Fibroblast of the aortic adventitia (primary cell): Measurements from ENCODE around the gene SLCO3A1. TPM values are rescaled to one million over a fixed set of nuclear protein-coding genes. Genes with fewer than 3 reads are reported as not detected.
A peak's percentile ranks its signal among the peaks of the same experiment; 100 is the strongest.

Experiments
- DNase-seq: peaks from one replicate; pipeline ENCODE4 v3.0.0-alpha.2; 2010; ENCODE audit warnings: low read depth
- H3K4me3 ChIP-seq: 2 replicates; pipeline ENCODE4 v1.5.1; 2011; ENCODE audit warnings: low read depth, mild to moderate bottlenecking, control low read depth, low read length, moderate library complexity
- total RNA-seq: library from RNA; depleted of rRNA; stranded (reverse); fragments of >200 nt; gene quantifications from 2 replicates; pipeline ENCODE4 v1.2.3, GENCODE V29; 2012; ENCODE audit warnings: low replicate concordance
- TF ChIP-seq, protein P1 (sequence below): IDR thresholded peaks from 2 replicates; pipeline ENCODE4 v1.5.1; 2011; ENCODE audit warnings: mild to moderate bottlenecking, low read length, control low read depth, inconsistent platforms; ENCODE audit not compliant: insufficient read depth

Gene SLCO3A1
- total RNA-seq, 1 donor: 8.9 TPM

DNA sequence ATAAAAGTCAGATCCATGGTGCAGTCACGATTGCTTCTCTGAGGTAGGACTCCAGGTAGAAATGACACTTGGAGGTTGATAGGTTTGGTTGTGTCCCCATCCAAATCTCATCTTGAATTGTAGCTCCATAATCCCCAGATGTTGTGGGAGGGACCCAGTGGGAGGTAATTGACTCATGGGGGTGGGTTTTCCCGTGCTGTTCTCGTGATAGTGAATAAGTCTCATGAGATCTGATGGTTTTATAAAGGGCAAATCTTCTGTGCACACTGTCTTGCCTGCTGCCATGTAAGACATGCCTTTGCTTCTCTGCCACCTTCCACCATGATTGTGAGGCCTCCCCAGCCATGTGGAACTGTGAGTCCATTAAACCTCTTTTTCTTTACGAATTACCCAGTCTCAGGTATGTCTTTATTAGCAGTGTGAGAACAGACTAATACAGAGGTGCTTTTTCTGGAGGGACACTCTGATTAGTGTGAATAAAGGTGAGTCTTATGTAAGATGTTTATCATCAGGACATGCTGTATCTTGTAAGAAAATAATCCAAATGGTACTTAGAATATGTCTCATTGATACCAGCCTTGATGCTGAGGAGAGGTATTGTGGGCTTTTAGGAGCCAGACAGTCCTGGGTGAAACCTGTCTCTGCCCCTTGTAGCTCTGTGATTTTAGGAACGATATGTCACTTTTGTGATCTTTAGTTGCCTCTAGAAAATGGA lies 43.0 kb downstream of the SLCO3A1 start:
- no peak overlapping the region for H3K4me3 ChIP-seq
- TF ChIP-seq, protein P1, sequence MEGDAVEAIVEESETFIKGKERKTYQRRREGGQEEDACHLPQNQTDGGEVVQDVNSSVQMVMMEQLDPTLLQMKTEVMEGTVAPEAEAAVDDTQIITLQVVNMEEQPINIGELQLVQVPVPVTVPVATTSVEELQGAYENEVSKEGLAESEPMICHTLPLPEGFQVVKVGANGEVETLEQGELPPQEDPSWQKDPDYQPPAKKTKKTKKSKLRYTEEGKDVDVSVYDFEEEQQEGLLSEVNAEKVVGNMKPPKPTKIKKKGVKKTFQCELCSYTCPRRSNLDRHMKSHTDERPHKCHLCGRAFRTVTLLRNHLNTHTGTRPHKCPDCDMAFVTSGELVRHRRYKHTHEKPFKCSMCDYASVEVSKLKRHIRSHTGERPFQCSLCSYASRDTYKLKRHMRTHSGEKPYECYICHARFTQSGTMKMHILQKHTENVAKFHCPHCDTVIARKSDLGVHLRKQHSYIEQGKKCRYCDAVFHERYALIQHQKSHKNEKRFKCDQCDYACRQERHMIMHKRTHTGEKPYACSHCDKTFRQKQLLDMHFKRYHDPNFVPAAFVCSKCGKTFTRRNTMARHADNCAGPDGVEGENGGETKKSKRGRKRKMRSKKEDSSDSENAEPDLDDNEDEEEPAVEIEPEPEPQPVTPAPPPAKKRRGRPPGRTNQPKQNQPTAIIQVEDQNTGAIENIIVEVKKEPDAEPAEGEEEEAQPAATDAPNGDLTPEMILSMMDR: no peak
- DNase-seq: no peak

DNA sequence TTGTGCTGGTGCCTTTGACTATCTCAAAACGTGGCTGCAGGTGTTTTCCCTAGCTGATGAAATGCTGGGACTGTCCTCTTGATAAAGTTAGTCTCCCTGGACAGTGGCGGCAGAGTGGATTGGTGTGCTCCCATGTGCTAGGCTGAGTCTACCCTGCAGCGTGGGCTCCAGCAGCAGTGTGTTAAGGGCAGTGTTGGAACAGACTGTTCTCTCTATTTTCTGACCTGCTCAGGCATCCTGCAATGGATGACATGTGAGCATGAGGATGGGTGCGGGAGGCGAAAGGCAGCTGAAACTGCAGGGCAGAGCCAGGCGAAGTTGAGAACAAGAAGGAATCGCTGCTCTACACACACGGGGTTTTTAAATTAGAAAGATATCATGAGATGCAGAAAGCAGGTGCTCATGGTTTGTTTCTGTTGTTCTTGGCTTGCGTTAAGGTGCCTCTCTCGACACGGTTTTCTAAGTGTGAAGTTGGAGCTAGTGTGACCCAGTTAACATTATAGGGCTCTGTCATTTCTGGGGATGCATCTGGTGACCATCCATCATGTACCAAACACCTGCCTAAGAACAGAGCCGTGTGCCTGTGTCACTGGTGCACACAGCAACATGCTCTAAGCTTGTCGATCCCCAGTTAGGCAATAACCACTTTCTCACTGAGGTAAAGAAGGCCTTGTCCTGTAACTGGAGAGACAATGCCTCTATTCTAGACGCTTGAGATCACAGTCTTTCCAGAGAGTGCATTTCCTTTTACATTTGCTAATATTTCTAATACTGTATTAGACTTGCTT lies 44.3 kb downstream of the SLCO3A1 start:
- no peak for DNase-seq
- no peak overlapping the region for H3K4me3 ChIP-seq
- TF ChIP-seq, protein P1: no peak

DNA sequence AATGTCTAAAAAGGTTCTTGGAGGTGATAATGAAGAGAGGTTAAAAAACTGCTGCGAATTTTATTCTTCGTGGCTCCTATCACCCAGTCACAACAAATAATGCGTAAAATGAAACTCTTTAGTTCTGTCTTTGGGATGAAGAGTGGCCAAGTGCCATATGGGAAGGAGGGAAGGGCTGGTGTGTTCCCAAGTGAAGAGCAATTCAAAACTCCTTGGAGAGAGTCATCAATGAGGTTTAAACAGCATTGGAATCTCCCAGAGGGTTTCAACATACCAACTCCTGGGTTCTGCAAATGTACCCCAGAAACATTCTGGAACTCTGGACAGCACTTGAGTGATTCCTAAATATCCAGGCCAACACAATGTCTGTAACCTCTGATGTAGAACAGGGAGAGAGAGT lies 45.3 kb downstream of the SLCO3A1 start:
- DNase-seq: no peak
- TF ChIP-seq, protein P1: no peak
- no peak overlapping the region for H3K4me3 ChIP-seq

DNA sequence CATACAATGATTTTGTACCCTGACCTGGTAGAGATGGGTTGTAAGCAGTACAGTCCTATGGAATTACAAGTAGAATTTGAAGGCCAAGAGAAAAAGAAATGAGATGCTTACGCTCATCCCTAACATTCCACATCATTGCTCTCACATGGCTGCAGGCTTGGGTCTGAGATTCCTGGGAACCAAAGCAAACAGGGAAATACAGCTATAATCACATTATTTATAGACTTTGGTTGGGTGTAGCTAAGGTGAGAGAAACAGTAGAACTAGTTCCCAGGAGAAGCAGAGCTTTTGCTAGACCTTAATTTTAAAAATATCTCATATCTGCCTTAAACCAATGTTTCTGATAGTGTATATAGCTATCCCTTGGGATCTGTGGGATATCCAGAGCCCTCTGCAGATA lies 51.4 kb downstream of the SLCO3A1 start:
- no peak overlapping the region for H3K4me3 ChIP-seq
- DNase-seq: no peak
- TF ChIP-seq, protein P1: no peak

DNA sequence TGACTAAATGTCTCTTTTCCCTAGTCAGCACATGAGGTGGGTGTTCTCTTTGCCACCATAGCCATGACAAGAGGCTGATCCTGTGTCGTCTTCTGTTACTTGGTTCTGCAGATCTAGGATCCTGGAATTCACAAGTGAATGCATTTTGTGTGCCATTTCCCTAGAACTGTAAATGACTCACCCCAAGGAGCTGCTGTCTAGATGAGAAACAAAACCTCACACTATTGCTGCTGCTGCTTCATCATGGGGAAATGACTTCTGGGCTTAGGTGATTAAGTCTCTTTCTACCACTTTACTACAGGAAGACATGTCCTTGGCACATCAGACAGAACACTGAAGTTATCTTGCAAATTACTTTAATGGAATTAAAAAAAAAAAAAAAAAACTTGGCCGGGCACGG lies 54.9 kb downstream of the SLCO3A1 start:
- no peak overlapping the region for H3K4me3 ChIP-seq
- TF ChIP-seq, protein P1: no peak
- DNase-seq: peak; percentile 53

DNA sequence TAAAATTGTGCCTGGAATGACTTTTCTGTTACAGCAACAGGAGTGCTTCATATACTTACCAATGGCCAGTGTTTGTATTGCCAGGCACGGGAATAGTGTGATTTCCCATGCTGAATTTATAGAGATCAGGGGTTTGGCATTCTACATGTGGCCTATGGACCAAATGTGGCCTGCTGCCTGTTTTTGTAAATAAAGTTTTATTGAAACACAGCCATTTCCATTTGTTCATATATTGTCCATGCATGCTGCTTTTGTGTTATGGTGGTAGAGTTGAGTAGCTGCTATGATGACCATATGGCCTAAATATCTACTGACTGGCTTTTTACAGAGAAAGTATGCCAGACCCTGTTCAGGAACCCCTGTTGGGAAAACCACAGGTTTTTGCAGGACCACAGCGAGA lies 55.6 kb downstream of the SLCO3A1 start:
- DNase-seq: no peak
- no peak overlapping the region for H3K4me3 ChIP-seq
- TF ChIP-seq, protein P1: no peak
